GM12878 (cell line): Measurements from ENCODE around the gene RAMP1. TPM values are rescaled to one million over a fixed set of nuclear protein-coding genes. Genes with fewer than 3 reads are reported as not detected.

Experiments
- ATAC-seq: fragments of 200-7000 bp; cut with Tn5 transposase; 3 replicates; pipeline ENCODE4 v1.9.1; 2020; ENCODE audit warnings: mild to moderate bottlenecking, moderate library complexity
- BruUV-seq: library from RNA; stranded (reverse); fragments of 400-500 nt; replicated peaks from 2 replicates; lab custom pipeline; 2021; lab: Mats Ljungman, UMichigan
- CTCF ChIA-PET: fragments of 300-600 bp; sonication (Branson Sonifier 250); formaldehyde crosslinking; extraction: SDS; loops from one replicate; lab custom pipeline; 2021; ENCODE audit warnings: inconsistent platforms; lab: Yijun Ruan, JAX
- POLR2A ChIA-PET: fragments of 350-600 bp; formaldehyde crosslinking; extraction: SDS; loops from one replicate; lab custom pipeline; 2021; ENCODE audit warnings: inconsistent platforms; lab: Charles Lee
- RAD21 ChIA-PET: fragments of 300-600 bp; sonication (Branson Sonifier 250); formaldehyde crosslinking; loops from one replicate; lab custom pipeline; 2023; ENCODE audit warnings: antibody characterized with exemption; ENCODE audit not compliant: unreplicated experiment; lab: Charles Lee
- SMC1A ChIA-PET: fragments of 300-600 bp; sonication (Branson Sonifier 250); formaldehyde crosslinking; loops from one replicate; lab custom pipeline; 2023; ENCODE audit not compliant: unreplicated experiment, uncharacterized antibody; lab: Charles Lee
- DNase-seq: peaks from one replicate; pipeline ENCODE4 v3.0.0-alpha.2; 2011; ENCODE audit warnings: low read depth, low spot score
- FAIRE-seq: peaks from 3 replicates; lab custom pipeline; 2011; peaks lifted over from hg19 to GRCh38; lab: Jason Lieb, UNC
- H2AFZ ChIP-seq: 2 replicates; pipeline ENCODE4 v1.6.0; 2011; ENCODE audit warnings: low read depth, low read length, control low read depth; ENCODE audit not compliant: control insufficient read depth
- H3K27ac ChIP-seq: 2 replicates; pipeline ENCODE4 v1.5.1; 2011; ENCODE audit warnings: control low read depth; ENCODE audit not compliant: control insufficient read depth, insufficient read depth
- H3K27me3 ChIP-seq, 2 experiments: replicated peaks in 1 of 2; 2 replicates each; pipeline versions ENCODE4 v1.6.0 to v1.6.1; 2011; ENCODE audit warnings: low read length in 1 of 2; ENCODE audit not compliant: control insufficient read depth in 2 of 2, insufficient read depth in 2 of 2
- H3K36me3 ChIP-seq, 2 experiments: 2 replicates each; pipeline ENCODE4 v1.5.1; 2011; ENCODE audit warnings: low read length in 1 of 2; ENCODE audit not compliant: control insufficient read depth in 2 of 2, insufficient read depth in 2 of 2
- H3K4me1 ChIP-seq: 2 replicates; pipeline ENCODE4 v1.6.1; 2011; ENCODE audit warnings: mild to moderate bottlenecking, low read length, moderate library complexity, mixed read lengths; ENCODE audit not compliant: control insufficient read depth, insufficient read depth
- H3K4me2 ChIP-seq: 2 replicates; pipeline ENCODE4 v1.6.0; 2011; ENCODE audit warnings: control low read depth; ENCODE audit not compliant: control insufficient read depth, insufficient read depth
- H3K4me3 ChIP-seq: fragments of 200-600 bp; sonication (generic); 2 replicates; pipeline ENCODE4 v1.5.1; 2016
- H3K79me2 ChIP-seq: 2 replicates; pipeline ENCODE4 v1.6.0; 2011; ENCODE audit warnings: low read length; ENCODE audit not compliant: control insufficient read depth, insufficient read depth
- H3K9ac ChIP-seq: 2 replicates; pipeline ENCODE4 v1.8.0; 2011; ENCODE audit warnings: low read length, control low read depth, mixed read lengths; ENCODE audit not compliant: control insufficient read depth, insufficient read depth
- H3K9me3 ChIP-seq: replicated peaks from 3 replicates; pipeline ENCODE4 v1.5.1; 2011; ENCODE audit warnings: mild to moderate bottlenecking, low read length; ENCODE audit not compliant: control insufficient read depth, insufficient read depth
- H4K20me1 ChIP-seq: 2 replicates; pipeline ENCODE4 v1.6.0; 2011; ENCODE audit not compliant: control insufficient read depth, insufficient read depth
- DPF2 ChIP-seq: fragments of 450-650 bp; IDR thresholded peaks from 2 replicates; pipeline ENCODE4 v1.6.1; 2017; ENCODE audit warnings: mild to moderate bottlenecking
- IKZF1 ChIP-seq: fragments of 450-650 bp; conservative IDR thresholded peaks from 2 replicates; pipeline ENCODE4 v1.6.1; 2017; ENCODE audit warnings: antibody characterized with exemption, mild to moderate bottlenecking
- IKZF2 ChIP-seq, 2 experiments: fragments of 450-650 bp; IDR thresholded peaks; 2 replicates each; pipeline ENCODE4 v1.6.1; 2017; ENCODE audit warnings: mild to moderate bottlenecking in 2 of 2, moderate library complexity in 2 of 2
- KAT2A ChIP-seq: conservative IDR thresholded peaks from 2 replicates; pipeline ENCODE4 v1.6.1; 2011; ENCODE audit warnings: low read depth, low read length; ENCODE audit not compliant: control insufficient read depth
- MTA2 ChIP-seq: fragments of 450-650 bp; IDR thresholded peaks from 2 replicates; pipeline ENCODE4 v1.6.1; 2016; ENCODE audit warnings: low read depth, mild to moderate bottlenecking, moderate library complexity
- POLR2AphosphoS2 ChIP-seq: IDR thresholded peaks from 2 replicates; pipeline ENCODE4 v1.6.1; 2011; ENCODE audit warnings: low read depth, mild to moderate bottlenecking, low read length, improper control_type of control experiment, moderate library complexity
- SPI1 ChIP-seq: IDR thresholded peaks from 2 replicates; pipeline ENCODE4 v1.6.1; 2011; ENCODE audit warnings: low read depth, mild to moderate bottlenecking, low read length, moderate library complexity, borderline replicate concordance; ENCODE audit not compliant: insufficient read depth
- ZNF24 ChIP-seq: fragments of 450-650 bp; IDR thresholded peaks from 2 replicates; pipeline ENCODE4 v1.6.1; 2017; ENCODE audit warnings: antibody characterized with exemption, mild to moderate bottlenecking
- ZNF274 ChIP-seq: IDR thresholded peaks from one replicate; pipeline ENCODE4 v1.8.0; 2011; ENCODE audit not compliant: insufficient read length, insufficient read depth
- ZNF622 ChIP-seq: fragments of 450-650 bp; IDR thresholded peaks from 2 replicates; pipeline ENCODE4 v1.6.1; 2017; ENCODE audit warnings: mild to moderate bottlenecking, inconsistent platforms
- WGBS: methylation state at CpG from one replicate; pipeline ENCODE4 v1.1.6; 2016; ENCODE audit warnings: low lambda C conversion rate; ENCODE audit not compliant: insufficient replicate concordance, insufficient coverage; ENCODE audit errors: missing lambda C conversion rate; 5-methylcytosine and 5-hydroxymethylcytosine counted together
- in situ Hi-C: fragments of 300-500 bp; cut with MboI; formaldehyde crosslinking; loops from 9 replicates; pipeline ENCODE4 v1.14.3; 2018; ENCODE audit warnings: mixed read lengths
- intact Hi-C: fragments of 100-400 bp; cut with micrococcal nuclease; formaldehyde crosslinking; loops from one replicate; pipeline ENCODE4 v1.14.2; 2022; ENCODE audit not compliant: unreplicated experiment
- polyA plus RNA-seq, 11 experiments: library from polyadenylated mRNA; depleted of rRNA in 4 of 11; unstranded in 6 of 11; stranded (reverse) in 5 of 11; fragments of >200 nt; fragmentation: Nextera tagmentation in 4 of 11; fragmentation: Illumina TruSeq in 1 of 11; extraction: Ambion mirVana in 4 of 11; extraction: Trizol in 1 of 11; gene quantifications; 1 replicate in 1 of 11; 2 replicates in 10 of 11; pipeline versions ENCODE4 v1.2.1 to v1.2.3, GENCODE V29; 2011 to 2016; ENCODE audit warnings: inconsistent platforms in 2 of 11, missing spikeins in 2 of 11, low read depth in 1 of 11
- total RNA-seq, 4 experiments: library from RNA; depleted of rRNA in 3 of 4; stranded (reverse); fragments of >200 nt in 3 of 4; fragmentation: Illumina TruSeq in 1 of 4; extraction: Trizol in 1 of 4; gene quantifications; 2 replicates each; pipeline versions ENCODE4 v1.2.1 to v1.2.3, GENCODE V29; 2013 to 2021
- TF ChIP-seq, protein P1 (sequence below): fragments of 450-650 bp; IDR thresholded peaks from 2 replicates; pipeline ENCODE4 v1.6.1; 2017; ENCODE audit warnings: mild to moderate bottlenecking, moderate library complexity
- TF ChIP-seq, protein P2 (sequence below): fragments of 450-650 bp; IDR thresholded peaks from 2 replicates; pipeline ENCODE4 v1.6.1; 2017; ENCODE audit warnings: low read depth, mild to moderate bottlenecking, moderate library complexity
- TF ChIP-seq, protein P3 (sequence below): fragments of 450-650 bp; conservative IDR thresholded peaks from 2 replicates; pipeline ENCODE4 v1.6.1; 2017; ENCODE audit warnings: mild to moderate bottlenecking, moderate library complexity

The RAMP1 gene
- total and polyA plus RNA-seq, 10 of the 15 experiments (the other 5 are each of a cell fraction or from before 2014, with no cell fraction given) = 0.11 to 0.19 (median 0.12) TPM; not detected in 7

DNA sequence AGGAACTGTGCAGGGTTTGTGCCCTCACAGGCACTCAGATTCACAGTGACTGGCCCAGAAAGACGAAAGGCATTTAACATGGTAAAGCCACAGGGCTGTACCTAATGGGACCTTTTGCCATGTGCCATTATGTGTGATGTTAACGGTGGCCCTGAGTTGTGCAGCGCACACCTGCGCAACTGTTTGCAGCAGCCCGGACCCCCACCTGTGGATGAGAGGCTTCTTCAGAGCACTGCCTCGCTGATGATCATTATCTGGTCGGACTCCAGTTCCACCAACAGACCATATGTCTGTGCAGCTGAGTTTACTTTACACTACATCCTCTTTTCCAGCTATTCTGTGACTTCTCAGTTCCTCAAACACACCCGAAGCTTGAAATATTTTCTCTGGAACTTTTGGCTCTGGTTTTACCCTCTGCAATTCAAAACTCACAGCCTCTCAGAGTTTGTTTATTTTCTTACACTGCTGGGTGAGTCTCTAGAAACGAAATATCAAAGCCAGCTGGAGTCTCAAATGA is 71.8 kb downstream of the RAMP1 start:
- CTCF ChIA-PET = interaction anchor here (1.3 kb wide), 1 partner anchor 119 kb away, joined by 3 read pairs; no protein-coding TSS in a partner anchor
- H3K27ac ChIP-seq = no peak overlapping the region
- H3K9ac ChIP-seq = no peak overlapping the region
- in situ Hi-C loops (no loop called here), intact Hi-C loops (no loop called here)
- POLR2A ChIA-PET = interaction anchor here (1.2 kb wide), 1 partner anchor 33 kb away, joined by 3 read pairs; no protein-coding TSS in a partner anchor
- SMC1A ChIA-PET = interaction anchor here (1.1 kb wide), 2 partner anchors 13 to 26 kb away, joined by 3 read pairs; no protein-coding TSS in a partner anchor
- FAIRE-seq (no peak), ATAC-seq (peak; percentile 76), DNase-seq (no peak)
- 31% methylated on average over 9 of the region's 9 CpGs for WGBS
- H4K20me1 ChIP-seq = no peaks in the 10 kb centered on the region
- no peak overlapping the region for H3K4me3 ChIP-seq
- H3K27me3 ChIP-seq = no peaks in the 10 kb centered on the region
- TF ChIP-seq IKZF1 (peak; percentile 66), MTA2 (0 out of 2 replicates have a peak, but pooled peaks have one; percentile 12), POLR2AphosphoS2 (no peak), ZNF622 (no peak), IKZF2 (IDR thresholded peaks at IDR 0.05) (peak; percentile 64 to 81; a peak in 2 of 4 replicates), KAT2A (no peak), SPI1 (peak; percentile 84), DPF2 (peak; percentile 48; the same call in 1 of the 2 replicates), ZNF274 (no peak), ZNF24 (no peak)
- TF ChIP-seq, protein P1, sequence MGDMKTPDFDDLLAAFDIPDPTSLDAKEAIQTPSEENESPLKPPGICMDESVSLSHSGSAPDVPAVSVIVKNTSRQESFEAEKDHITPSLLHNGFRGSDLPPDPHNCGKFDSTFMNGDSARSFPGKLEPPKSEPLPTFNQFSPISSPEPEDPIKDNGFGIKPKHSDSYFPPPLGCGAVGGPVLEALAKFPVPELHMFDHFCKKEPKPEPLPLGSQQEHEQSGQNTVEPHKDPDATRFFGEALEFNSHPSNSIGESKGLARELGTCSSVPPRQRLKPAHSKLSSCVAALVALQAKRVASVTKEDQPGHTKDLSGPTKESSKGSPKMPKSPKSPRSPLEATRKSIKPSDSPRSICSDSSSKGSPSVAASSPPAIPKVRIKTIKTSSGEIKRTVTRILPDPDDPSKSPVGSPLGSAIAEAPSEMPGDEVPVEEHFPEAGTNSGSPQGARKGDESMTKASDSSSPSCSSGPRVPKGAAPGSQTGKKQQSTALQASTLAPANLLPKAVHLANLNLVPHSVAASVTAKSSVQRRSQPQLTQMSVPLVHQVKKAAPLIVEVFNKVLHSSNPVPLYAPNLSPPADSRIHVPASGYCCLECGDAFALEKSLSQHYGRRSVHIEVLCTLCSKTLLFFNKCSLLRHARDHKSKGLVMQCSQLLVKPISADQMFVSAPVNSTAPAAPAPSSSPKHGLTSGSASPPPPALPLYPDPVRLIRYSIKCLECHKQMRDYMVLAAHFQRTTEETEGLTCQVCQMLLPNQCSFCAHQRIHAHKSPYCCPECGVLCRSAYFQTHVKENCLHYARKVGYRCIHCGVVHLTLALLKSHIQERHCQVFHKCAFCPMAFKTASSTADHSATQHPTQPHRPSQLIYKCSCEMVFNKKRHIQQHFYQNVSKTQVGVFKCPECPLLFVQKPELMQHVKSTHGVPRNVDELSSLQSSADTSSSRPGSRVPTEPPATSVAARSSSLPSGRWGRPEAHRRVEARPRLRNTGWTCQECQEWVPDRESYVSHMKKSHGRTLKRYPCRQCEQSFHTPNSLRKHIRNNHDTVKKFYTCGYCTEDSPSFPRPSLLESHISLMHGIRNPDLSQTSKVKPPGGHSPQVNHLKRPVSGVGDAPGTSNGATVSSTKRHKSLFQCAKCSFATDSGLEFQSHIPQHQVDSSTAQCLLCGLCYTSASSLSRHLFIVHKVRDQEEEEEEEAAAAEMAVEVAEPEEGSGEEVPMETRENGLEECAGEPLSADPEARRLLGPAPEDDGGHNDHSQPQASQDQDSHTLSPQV = no peak
- TF ChIP-seq, protein P2, sequence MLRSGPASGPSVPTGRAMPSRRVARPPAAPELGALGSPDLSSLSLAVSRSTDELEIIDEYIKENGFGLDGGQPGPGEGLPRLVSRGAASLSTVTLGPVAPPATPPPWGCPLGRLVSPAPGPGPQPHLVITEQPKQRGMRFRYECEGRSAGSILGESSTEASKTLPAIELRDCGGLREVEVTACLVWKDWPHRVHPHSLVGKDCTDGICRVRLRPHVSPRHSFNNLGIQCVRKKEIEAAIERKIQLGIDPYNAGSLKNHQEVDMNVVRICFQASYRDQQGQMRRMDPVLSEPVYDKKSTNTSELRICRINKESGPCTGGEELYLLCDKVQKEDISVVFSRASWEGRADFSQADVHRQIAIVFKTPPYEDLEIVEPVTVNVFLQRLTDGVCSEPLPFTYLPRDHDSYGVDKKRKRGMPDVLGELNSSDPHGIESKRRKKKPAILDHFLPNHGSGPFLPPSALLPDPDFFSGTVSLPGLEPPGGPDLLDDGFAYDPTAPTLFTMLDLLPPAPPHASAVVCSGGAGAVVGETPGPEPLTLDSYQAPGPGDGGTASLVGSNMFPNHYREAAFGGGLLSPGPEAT = no peak
- TF ChIP-seq, protein P3, sequence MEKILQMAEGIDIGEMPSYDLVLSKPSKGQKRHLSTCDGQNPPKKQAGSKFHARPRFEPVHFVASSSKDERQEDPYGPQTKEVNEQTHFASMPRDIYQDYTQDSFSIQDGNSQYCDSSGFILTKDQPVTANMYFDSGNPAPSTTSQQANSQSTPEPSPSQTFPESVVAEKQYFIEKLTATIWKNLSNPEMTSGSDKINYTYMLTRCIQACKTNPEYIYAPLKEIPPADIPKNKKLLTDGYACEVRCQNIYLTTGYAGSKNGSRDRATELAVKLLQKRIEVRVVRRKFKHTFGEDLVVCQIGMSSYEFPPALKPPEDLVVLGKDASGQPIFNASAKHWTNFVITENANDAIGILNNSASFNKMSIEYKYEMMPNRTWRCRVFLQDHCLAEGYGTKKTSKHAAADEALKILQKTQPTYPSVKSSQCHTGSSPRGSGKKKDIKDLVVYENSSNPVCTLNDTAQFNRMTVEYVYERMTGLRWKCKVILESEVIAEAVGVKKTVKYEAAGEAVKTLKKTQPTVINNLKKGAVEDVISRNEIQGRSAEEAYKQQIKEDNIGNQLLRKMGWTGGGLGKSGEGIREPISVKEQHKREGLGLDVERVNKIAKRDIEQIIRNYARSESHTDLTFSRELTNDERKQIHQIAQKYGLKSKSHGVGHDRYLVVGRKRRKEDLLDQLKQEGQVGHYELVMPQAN = no peak
- no peak overlapping the region for H2AFZ ChIP-seq
- RAD21 ChIA-PET = interaction anchor here (1.6 kb wide), 1 partner anchor 26 kb away, joined by 4 read pairs; no protein-coding TSS in a partner anchor
- no peak overlapping the region for H3K4me2 ChIP-seq
- H3K36me3 ChIP-seq = no peaks in the 10 kb centered on the region
- no peaks in the 10 kb centered on the region for H3K79me2 ChIP-seq
- H3K9me3 ChIP-seq = no peaks in the 10 kb centered on the region; the same call in 2 of the 3 replicates
- BruUV-seq = no TSS peak
- H3K4me1 ChIP-seq = peaks cover 4% of the 10 kb centered on the region; the same call in 1 of the 2 replicates
